GM23338 (cell line): Measurements from ENCODE around the gene PSMD14. TPM values are rescaled to one million over a fixed set of nuclear protein-coding genes. Genes with fewer than 3 reads are reported as not detected.

Source experiments
- ATAC-seq: fragments of 200-7000 bp; cut with Tn5 transposase; 3 replicates; pipeline ENCODE4 v1.9.1; 2020
- DNase-seq: peaks from one replicate; pipeline ENCODE4 v3.0.0-alpha.2; 2015; ENCODE audit warnings: low spot score
- H2AFZ ChIP-seq: fragments of 200-600 bp; sonication (generic); 2 replicates; pipeline ENCODE4 v1.8.0; 2016; ENCODE audit warnings: antibody characterized with exemption, mild to moderate bottlenecking, moderate library complexity
- H3F3A ChIP-seq: fragments of 200-600 bp; sonication (generic); replicated peaks from 2 replicates; pipeline ENCODE4 v1.8.0; 2017; ENCODE audit warnings: antibody characterized with exemption, mixed run types, low read depth
- H3K27ac ChIP-seq: fragments of 200-600 bp; sonication (generic); 2 replicates; pipeline ENCODE4 v1.6.1; 2016; ENCODE audit warnings: low read depth
- H3K27me3 ChIP-seq: fragments of 200-600 bp; sonication (generic); 2 replicates; pipeline ENCODE4 v1.8.0; 2016; ENCODE audit warnings: mild to moderate bottlenecking, mixed run types, moderate library complexity; ENCODE audit not compliant: insufficient read depth
- H3K36me3 ChIP-seq: fragments of 200-600 bp; sonication (generic); 2 replicates; pipeline ENCODE4 v1.8.0; 2016; ENCODE audit warnings: mild to moderate bottlenecking; ENCODE audit not compliant: insufficient read depth
- H3K4me1 ChIP-seq: fragments of 200-600 bp; sonication (generic); 2 replicates; pipeline ENCODE4 v1.8.0; 2016; ENCODE audit warnings: mild to moderate bottlenecking, moderate library complexity; ENCODE audit not compliant: insufficient read depth
- H3K4me2 ChIP-seq: fragments of 200-600 bp; sonication (generic); 2 replicates; pipeline ENCODE4 v1.7.1; 2017; ENCODE audit warnings: mixed run types
- H3K4me3 ChIP-seq: fragments of 200-600 bp; sonication (generic); 2 replicates; pipeline ENCODE4 v1.6.1; 2016; ENCODE audit warnings: mixed run types
- H3K79me2 ChIP-seq: fragments of 200-600 bp; sonication (generic); replicated peaks from 2 replicates; pipeline ENCODE4 v1.8.0; 2017; ENCODE audit warnings: mild to moderate bottlenecking; ENCODE audit not compliant: insufficient read depth
- H3K9me2 ChIP-seq: fragments of 200-600 bp; sonication (generic); 2 replicates; pipeline ENCODE4 v1.8.0; 2017; ENCODE audit not compliant: insufficient read depth
- H4K20me1 ChIP-seq: fragments of 200-600 bp; sonication (generic); replicated peaks from 2 replicates; pipeline ENCODE4 v1.8.0; 2017; ENCODE audit warnings: mild to moderate bottlenecking; ENCODE audit not compliant: insufficient read depth
- H3K27ac Mint-ChIP-seq: 2 replicates; pipeline ENCODE4 v1.8.0; 2020; ENCODE audit warnings: inconsistent platforms, mild to moderate bottlenecking, moderate library complexity, mixed read lengths
- H3K27me3 Mint-ChIP-seq: 3 replicates; pipeline ENCODE4 v1.8.0; 2022; ENCODE audit warnings: low read depth, mild to moderate bottlenecking, moderate library complexity, mixed read lengths, inconsistent platforms; ENCODE audit not compliant: insufficient read depth, poor library complexity
- H3K36me3 Mint-ChIP-seq: 3 replicates; pipeline ENCODE4 v1.8.0; 2021; ENCODE audit warnings: low read depth, mild to moderate bottlenecking, inconsistent platforms, moderate library complexity, mixed read lengths
- H3K4me1 Mint-ChIP-seq: 3 replicates; pipeline ENCODE4 v1.8.0; 2020; ENCODE audit warnings: mild to moderate bottlenecking, inconsistent platforms, mixed read lengths
- H3K4me3 Mint-ChIP-seq: 3 replicates; pipeline ENCODE4 v1.8.0; 2021; ENCODE audit warnings: moderate library complexity, mild to moderate bottlenecking, inconsistent platforms, mixed read lengths
- H3K9me3 Mint-ChIP-seq: 3 replicates; pipeline ENCODE4 v1.8.0; 2020; ENCODE audit warnings: moderate library complexity, mild to moderate bottlenecking, inconsistent platforms, mixed read lengths
- CREB1 ChIP-seq: fragments of 250-450 bp; sonication (Bioruptor Pico); IDR thresholded peaks from 2 replicates; pipeline ENCODE4 v1.5.0; 2020; ENCODE audit warnings: low read depth, mild to moderate bottlenecking, moderate library complexity
- CTCF ChIP-seq, 2 experiments: fragments of 200-600 bp in 1 of 2; sonication (generic) in 1 of 2; conservative IDR thresholded peaks; 2 replicates each; pipeline versions ENCODE4 v1.5.1 to v1.6.1; 2016 to 2017; ENCODE audit warnings: antibody characterized with exemption in 2 of 2, low read depth in 2 of 2, mild to moderate bottlenecking in 2 of 2, moderate library complexity in 1 of 2
- ETS1 ChIP-seq: IDR thresholded peaks from 2 replicates; pipeline ENCODE4 v1.6.1; 2016; ENCODE audit warnings: antibody characterized with exemption
- EZH2 ChIP-seq: fragments of 200-600 bp; sonication (generic); IDR thresholded peaks from one replicate; pipeline ENCODE4 v1.8.0; 2017; ENCODE audit warnings: antibody characterized with exemption, mild to moderate bottlenecking, low read depth; ENCODE audit not compliant: unreplicated experiment
- EZH2phosphoT487 ChIP-seq: fragments of 200-600 bp; sonication (generic); IDR thresholded peaks from one replicate; pipeline ENCODE4 v1.8.1; 2018; ENCODE audit warnings: antibody characterized with exemption; ENCODE audit not compliant: unreplicated experiment
- JUNB ChIP-seq: IDR thresholded peaks from one replicate; pipeline ENCODE4 v1.6.1; 2016; ENCODE audit warnings: antibody characterized with exemption; ENCODE audit not compliant: unreplicated experiment
- NANOG ChIP-seq: IDR thresholded peaks from 2 replicates; pipeline ENCODE4 v1.6.1; 2016; ENCODE audit warnings: antibody characterized with exemption, borderline replicate concordance
- POLR2AphosphoS5 ChIP-seq: IDR thresholded peaks from 2 replicates; pipeline ENCODE4 v1.6.1; 2016; ENCODE audit warnings: antibody characterized with exemption, low read depth
- STAT1 ChIP-seq: IDR thresholded peaks from one replicate; pipeline ENCODE4 v1.6.1; 2016; ENCODE audit warnings: antibody characterized with exemption; ENCODE audit not compliant: unreplicated experiment
- ZNF114 ChIP-seq: fragments of 250-450 bp; sonication (Bioruptor Pico); IDR thresholded peaks from 2 replicates; pipeline ENCODE4 v1.5.0; 2020; ENCODE audit warnings: mild to moderate bottlenecking, moderate library complexity
- ZNF331 ChIP-seq: fragments of 250-450 bp; sonication (Bioruptor Pico); IDR thresholded peaks from 2 replicates; pipeline ENCODE4 v1.5.0; 2020; ENCODE audit warnings: low read depth, mild to moderate bottlenecking, moderate library complexity
- ZNF462 ChIP-seq: fragments of 250-450 bp; sonication (Bioruptor Pico); IDR thresholded peaks from 2 replicates; pipeline ENCODE4 v1.5.0; 2020; ENCODE audit warnings: mild to moderate bottlenecking, moderate library complexity
- polyA plus RNA-seq: library from polyadenylated mRNA; unstranded; fragments of >200 nt; fragmentation: Nextera tagmentation; extraction: Ambion mirVana; gene quantifications from 2 replicates; pipeline ENCODE4 v1.2.1, GENCODE V29; 2016
- total RNA-seq: library from RNA; depleted of rRNA; stranded (reverse); fragments of >200 nt; shearing (Covaris generic); gene quantifications from 2 replicates; pipeline ENCODE4 v1.2.3, GENCODE V29; 2014
- TF ChIP-seq, protein P1 (sequence below): IDR thresholded peaks from one replicate; pipeline ENCODE4 v1.6.1; 2018; ENCODE audit warnings: antibody characterized with exemption; ENCODE audit not compliant: unreplicated experiment

Gene PSMD14
- total and polyA plus RNA-seq, 2 experiments from 2014 or later, result 92.2 to 123 TPM

DNA sequence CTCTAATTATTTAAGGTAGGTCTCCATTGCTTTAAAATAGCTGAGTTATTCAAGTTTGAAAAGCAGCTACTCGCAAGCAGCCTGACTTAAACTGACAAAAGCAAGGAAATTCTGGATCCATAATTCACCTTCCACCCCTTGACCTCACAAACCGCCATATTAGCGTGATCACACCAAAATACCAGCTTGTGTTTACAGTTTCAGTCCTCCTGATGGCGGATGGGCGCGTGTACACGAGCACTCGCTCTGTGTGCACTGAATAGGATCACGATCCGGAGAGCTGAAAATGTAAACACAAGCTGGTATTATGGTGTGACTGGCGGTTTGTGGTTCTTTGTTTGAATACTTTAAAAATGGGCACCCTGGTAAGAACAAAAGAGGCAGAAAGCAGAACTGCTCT, 42.4 kb upstream of the PSMD14 start (continued):
- no peak for TF ChIP-seq ZNF462 (CRISPR knock-in tag)
- no peak for TF ChIP-seq NANOG
- TF ChIP-seq ZNF114 (CRISPR knock-in tag), result no peak
- TF ChIP-seq ZNF331, result no peak
- TF ChIP-seq CTCF (conservative IDR thresholded peaks at IDR 0.05; ENCODE audit: low read depth in 2 of 2), result no peak

GRCh38 chr2:161269111-161269510, 39.1 kb upstream of the PSMD14 start:
- no peaks in the 10 kb centered on the region for H3K27me3 Mint-ChIP-seq
- Histone ChIP-seq H3K79me2 (no peaks in the 10 kb centered on the region), H3K36me3 (peaks cover 6% of the 10 kb centered on the region; the same call in 1 of the 2 replicates), H3F3A (no peaks in the 10 kb centered on the region), H3K9me2 (no peaks in the 10 kb centered on the region), H4K20me1 (no peaks in the 10 kb centered on the region), H3K4me1 (no peaks in the 10 kb centered on the region), H2AFZ (no peak overlapping the region), H3K4me2 (no peak overlapping the region), H3K27me3 (no peaks in the 10 kb centered on the region), H3K4me3 (no peak overlapping the region), H3K27ac (no peak overlapping the region)
- H3K36me3 Mint-ChIP-seq, result peaks cover 9% of the 10 kb centered on the region; the same call in 2 of the 3 replicates
- DNase-seq (no peak), ATAC-seq (no peak)
- H3K4me3 Mint-ChIP-seq, result no peak overlapping the region
- H3K27ac Mint-ChIP-seq, result no peak overlapping the region
- H3K9me3 Mint-ChIP-seq, result peaks cover 13% of the 10 kb centered on the region
- no peaks in the 10 kb centered on the region for H3K4me1 Mint-ChIP-seq
- TF ChIP-seq, protein P1, sequence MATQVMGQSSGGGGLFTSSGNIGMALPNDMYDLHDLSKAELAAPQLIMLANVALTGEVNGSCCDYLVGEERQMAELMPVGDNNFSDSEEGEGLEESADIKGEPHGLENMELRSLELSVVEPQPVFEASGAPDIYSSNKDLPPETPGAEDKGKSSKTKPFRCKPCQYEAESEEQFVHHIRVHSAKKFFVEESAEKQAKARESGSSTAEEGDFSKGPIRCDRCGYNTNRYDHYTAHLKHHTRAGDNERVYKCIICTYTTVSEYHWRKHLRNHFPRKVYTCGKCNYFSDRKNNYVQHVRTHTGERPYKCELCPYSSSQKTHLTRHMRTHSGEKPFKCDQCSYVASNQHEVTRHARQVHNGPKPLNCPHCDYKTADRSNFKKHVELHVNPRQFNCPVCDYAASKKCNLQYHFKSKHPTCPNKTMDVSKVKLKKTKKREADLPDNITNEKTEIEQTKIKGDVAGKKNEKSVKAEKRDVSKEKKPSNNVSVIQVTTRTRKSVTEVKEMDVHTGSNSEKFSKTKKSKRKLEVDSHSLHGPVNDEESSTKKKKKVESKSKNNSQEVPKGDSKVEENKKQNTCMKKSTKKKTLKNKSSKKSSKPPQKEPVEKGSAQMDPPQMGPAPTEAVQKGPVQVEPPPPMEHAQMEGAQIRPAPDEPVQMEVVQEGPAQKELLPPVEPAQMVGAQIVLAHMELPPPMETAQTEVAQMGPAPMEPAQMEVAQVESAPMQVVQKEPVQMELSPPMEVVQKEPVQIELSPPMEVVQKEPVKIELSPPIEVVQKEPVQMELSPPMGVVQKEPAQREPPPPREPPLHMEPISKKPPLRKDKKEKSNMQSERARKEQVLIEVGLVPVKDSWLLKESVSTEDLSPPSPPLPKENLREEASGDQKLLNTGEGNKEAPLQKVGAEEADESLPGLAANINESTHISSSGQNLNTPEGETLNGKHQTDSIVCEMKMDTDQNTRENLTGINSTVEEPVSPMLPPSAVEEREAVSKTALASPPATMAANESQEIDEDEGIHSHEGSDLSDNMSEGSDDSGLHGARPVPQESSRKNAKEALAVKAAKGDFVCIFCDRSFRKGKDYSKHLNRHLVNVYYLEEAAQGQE, result no peak
- TF ChIP-seq ZNF331 (no peak), POLR2AphosphoS5 (no peak), ETS1 (no peak), JUNB (no peak), STAT1 (no peak), EZH2 (no peak), CREB1 (CRISPR knock-in tag) (no peak), EZH2phosphoT487 (no peak), NANOG (no peak)
